ENCODE data around the gene DCTN4.

GRCh38 chr5:150797384-150797783, 38.6 kb upstream of the DCTN4 start:
- TF ChIP-seq REST (IDR thresholded peaks at IDR 0.05; ENCODE audit: unreplicated experiment) (no peak), POLR2AphosphoS5 (IDR thresholded peaks at IDR 0.05; ENCODE audit: low read depth) (no peak), EZH2 (IDR thresholded peaks at IDR 0.05; ENCODE audit: low read depth, unreplicated experiment) (no peak), EZH2phosphoT487 (IDR thresholded peaks at IDR 0.05; ENCODE audit: unreplicated experiment) (no peak), CREB1 (CRISPR knock-in tag; IDR thresholded peaks at IDR 0.05; ENCODE audit: low read depth) (no peak), STAT1 (IDR thresholded peaks at IDR 0.05; ENCODE audit: unreplicated experiment) (no peak), CTCF (conservative IDR thresholded peaks at IDR 0.05; ENCODE audit: low read depth in 2 of 2) (no peak), JUNB (IDR thresholded peaks at IDR 0.05; ENCODE audit: unreplicated experiment) (no peak), ETS1 (IDR thresholded peaks at IDR 0.05) (no peak), ZNF114 (CRISPR knock-in tag; IDR thresholded peaks at IDR 0.05) (no peak)
